Stimulated activated CD4-positive, alpha-beta T cell treated with anti-CD3 and anti-CD28 coated beads, TNF-alpha, amount 100 ng/mL, for 4 hours (primary cell): ENCODE measurements around the gene HOXD10.

Experiments used
- DNase-seq, 3 experiments: peaks; one replicate each; pipeline ENCODE4 v3.0.0-alpha.2; 2020; ENCODE audit warnings: low read depth in 3 of 3

Gene HOXD10

GRCh38 chr2:176107731-176108181, 8.8 kb upstream of the HOXD10 start:
- DNase-seq = no peak

- no peak for DNase-seq
These were observed 7.2 kb upstream of the HOXD10 start for GRCh38 chr2:176109192-176109901.

GRCh38 chr2:176109946-176110345, 6.6 kb upstream of the HOXD10 start:
- DNase-seq = no peak

GRCh38 chr2:176110415-176111308, 5.9 kb upstream of the HOXD10 start:
- no peak for DNase-seq

- DNase-seq = no peak
These were observed 5.3 kb upstream of the HOXD10 start for GRCh38 chr2:176111309-176111663.

- DNase-seq = no peak
These were observed 4.7 kb upstream of the HOXD10 start for GRCh38 chr2:176111846-176112374.

- no peak for DNase-seq
These were observed 3.9 kb upstream of the HOXD10 start for GRCh38 chr2:176112375-176113302.

GRCh38 chr2:176114120-176114929, 2.3 kb upstream of the HOXD10 start:
- no peak for DNase-seq

- no peak for DNase-seq
These were observed 1.5 kb upstream of the HOXD10 start for GRCh38 chr2:176114930-176115625.

- DNase-seq = no peak
These were observed 714 bp downstream of the HOXD10 start for GRCh38 chr2:176117162-176117822.

GRCh38 chr2:176117823-176118371, 1.3 kb downstream of the HOXD10 start:
- DNase-seq = no peak

GRCh38 chr2:176118601-176119339, 2.2 kb downstream of the HOXD10 start:
- no peak for DNase-seq

- no peak for DNase-seq
These were observed 4.0 kb downstream of the HOXD10 start for GRCh38 chr2:176120364-176121189.

- DNase-seq = no peak
These were observed 4.8 kb downstream of the HOXD10 start for GRCh38 chr2:176121190-176122051.

GRCh38 chr2:176122052-176122682, 5.6 kb downstream of the HOXD10 start:
- DNase-seq = no peak

GRCh38 chr2:176122683-176123410, 6.3 kb downstream of the HOXD10 start, which contains the start of gene HOXD9:
HOXD9 (plus strand) TSS chr2:176122719; CDS start chr2:176122769, 50 bp downstream.
- DNase-seq = no peak
